ENCODE measurements around the gene SAE1.

GRCh38 chr19:47236072-47236675, 105.5 kb downstream of the SAE1 start:
- no peak for TF ChIP-seq POLR2A (IDR thresholded peaks at IDR 0.05)
- no peak for TF ChIP-seq CTCF (IDR thresholded peaks at IDR 0.05)

All from heart left ventricle (tissue), 13 donors.